Stimulated activated CD4-positive, alpha-beta T cell treated with anti-CD3 and anti-CD28 coated beads, Interleukin-1b, Interleukin-23, amount 100 ng/mL, for 1 hour (primary cell): ENCODE results near the gene IRAK2.
"Not testable (repeated sequence)": the region's sequence is repeated elsewhere in the genome, so short reads cannot be mapped to it uniquely, and the experiment has no call there.

Experiments
- DNase-seq, 2 donors: peaks; one replicate each; pipeline ENCODE4 v3.0.0-alpha.2; 2020; ENCODE audit warnings: low read depth in 2 of 2

IRAK2 gene

DNA sequence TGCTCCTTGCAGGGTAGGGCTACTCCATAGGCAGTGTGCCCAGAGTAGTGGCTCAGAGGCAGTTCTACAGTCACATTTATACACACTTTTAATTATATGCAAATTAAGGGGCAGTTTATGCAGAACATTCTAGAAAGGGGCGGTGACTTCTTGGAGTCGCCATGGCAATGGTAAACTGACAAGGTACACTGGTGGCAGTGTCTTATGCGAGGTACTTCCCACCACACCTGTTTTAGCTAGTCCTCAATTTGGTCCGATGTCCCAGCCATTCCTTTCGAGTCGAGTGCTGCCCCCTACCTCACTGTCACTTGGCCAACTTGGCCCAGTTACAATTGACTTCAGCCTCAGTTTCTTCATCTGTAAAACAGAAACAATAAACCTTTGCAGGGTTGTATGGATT, 3.8 kb upstream of the IRAK2 start:
- no peak for DNase-seq

DNA sequence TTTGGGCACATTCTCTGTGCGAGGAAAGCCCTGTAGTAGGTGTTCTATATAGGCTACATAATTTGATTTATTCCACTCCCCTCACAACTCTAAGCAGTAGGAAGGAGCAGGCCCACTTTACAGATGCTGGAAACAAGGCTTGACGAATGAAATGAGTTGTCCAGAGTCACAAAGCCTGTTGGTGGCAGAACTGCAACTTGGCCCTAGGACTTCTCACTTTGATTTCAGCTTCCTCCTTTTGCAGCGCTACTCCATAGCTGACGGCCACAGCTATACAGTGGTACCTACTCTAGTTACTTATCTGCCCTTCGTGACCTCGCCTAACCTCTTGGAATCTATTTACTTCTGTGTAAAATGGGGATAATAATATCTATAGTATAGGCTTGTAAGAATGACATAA, 2.5 kb upstream of the IRAK2 start:
- no peak for DNase-seq

DNA sequence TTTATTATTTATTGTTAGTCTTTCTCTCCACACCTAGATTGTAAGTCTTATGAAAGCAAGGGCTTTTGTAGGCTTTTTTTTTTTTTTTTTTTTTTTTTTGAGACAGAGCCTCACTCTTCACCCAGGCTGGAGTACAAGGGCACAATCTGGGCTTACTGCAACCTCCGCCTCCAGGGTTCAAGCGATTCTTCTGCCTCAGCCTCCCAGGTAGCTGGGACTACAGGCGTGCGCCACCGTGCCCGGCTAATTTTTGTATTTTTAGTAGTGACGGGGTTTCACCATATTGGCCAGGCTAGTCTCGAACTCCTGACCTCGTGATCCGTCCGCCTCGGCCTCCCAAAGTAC, 546 bp upstream of the IRAK2 start:
- DNase-seq = not testable (repeated sequence)

DNA sequence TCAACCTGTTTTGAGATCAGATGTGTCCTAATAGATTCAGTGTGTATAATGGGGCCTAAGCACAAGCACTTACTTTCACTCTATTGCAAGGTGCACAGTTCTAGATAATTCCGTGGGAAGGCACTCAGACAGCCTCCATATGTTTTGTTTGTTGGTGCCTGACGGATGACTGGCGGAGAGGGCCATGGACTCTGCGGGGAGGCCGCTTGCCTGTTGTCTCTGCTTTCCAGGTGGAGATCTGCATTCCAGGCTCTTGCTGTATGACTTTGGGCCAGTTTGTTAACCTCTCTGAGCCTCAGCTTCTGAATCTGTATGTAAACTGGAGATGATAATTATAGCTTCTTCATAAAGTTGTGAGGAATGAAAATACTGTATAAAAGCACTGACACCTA, 1.5 kb downstream of the IRAK2 start:
- DNase-seq = no peak

DNA sequence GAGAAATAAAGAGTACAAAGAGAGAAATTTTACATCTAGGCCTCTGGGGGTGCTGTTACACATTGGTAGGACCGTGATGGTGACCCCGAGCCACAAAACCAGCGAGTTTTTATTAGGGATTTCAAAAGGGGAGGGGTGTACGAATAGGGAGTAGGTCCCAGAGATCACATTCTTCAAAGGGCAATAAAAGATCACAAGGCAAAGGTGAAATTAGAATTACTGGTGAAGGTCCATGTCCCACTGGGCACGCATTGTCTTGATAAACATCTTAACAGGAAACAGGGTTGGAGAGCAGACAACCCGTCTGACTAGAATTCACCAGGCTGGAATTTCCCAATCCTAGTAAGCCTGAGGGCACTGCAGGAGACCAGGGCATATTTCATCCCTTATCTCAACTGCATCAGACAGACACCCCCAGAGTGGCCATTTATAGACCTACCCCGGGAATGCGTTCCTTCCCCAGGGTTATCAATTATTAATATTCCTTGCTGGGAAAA, 4.3 kb downstream of the IRAK2 start:
- DNase-seq = no peak

DNA sequence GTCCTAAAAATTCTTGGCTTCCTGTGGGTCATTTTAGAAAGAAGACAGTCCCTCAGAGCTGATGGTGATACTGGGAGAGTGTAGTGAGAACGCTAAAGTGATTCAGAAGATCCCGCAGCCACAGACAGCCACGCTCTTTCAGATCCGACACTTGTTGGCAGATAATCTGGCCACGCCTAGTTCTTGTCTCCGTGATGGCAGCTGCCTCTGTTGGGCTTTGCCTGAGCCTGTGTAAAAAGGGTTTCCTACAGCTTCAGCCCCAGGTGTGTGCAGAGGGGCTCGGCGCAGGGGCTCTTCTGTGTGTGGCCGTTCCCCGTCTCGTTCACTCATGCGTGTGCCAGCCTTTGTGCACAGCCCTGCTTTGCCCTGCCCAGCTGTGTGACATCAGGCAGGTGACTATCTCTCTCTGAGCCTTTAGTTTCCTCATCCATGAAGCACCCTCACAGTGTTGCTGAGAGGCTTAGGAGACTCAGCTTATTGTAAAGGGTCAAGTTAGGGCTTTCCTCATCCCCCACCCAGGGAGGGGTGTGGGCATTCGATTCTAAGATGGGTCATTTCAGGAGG, 6.3 kb downstream of the IRAK2 start:
- DNase-seq = no peak

DNA sequence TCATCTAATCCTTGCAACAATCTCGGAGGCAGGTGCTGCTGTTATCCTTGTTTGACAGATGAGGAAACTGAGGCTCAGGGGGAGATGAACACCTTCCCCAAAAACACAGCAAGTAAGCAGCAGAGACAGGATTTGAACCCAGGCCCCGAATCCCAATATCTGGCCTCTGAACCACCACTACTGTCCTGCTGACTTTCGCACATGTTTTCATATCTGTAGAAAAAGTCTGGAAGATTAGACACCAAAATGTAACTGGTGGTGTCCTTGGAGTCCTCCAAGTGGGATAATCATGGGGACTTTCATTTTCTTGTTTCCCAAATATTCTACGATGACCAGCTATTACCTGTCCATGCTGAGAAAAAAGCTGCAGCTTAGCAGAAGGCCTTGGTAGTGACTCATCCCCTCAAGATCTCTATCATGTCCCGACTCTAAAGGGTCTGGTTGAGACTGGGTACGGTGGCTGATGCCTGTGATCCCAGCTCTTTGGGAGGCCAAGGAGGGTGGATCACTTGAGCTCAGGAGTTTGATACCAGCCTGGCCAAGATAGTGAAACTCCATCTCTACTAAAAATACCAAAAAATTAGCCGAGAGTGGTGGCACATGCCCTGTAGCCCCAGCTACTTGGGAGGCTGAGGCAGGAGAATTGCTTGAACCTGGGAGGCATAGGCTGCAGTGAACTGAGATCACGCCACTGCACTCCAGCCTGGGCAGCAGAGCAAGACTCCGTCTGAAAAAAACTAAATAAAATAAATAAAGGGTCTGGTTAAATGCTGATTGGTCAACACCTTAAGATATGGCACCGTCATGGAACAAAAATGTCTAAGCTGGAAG, 8.6 kb downstream of the IRAK2 start:
- no peak for DNase-seq

DNA sequence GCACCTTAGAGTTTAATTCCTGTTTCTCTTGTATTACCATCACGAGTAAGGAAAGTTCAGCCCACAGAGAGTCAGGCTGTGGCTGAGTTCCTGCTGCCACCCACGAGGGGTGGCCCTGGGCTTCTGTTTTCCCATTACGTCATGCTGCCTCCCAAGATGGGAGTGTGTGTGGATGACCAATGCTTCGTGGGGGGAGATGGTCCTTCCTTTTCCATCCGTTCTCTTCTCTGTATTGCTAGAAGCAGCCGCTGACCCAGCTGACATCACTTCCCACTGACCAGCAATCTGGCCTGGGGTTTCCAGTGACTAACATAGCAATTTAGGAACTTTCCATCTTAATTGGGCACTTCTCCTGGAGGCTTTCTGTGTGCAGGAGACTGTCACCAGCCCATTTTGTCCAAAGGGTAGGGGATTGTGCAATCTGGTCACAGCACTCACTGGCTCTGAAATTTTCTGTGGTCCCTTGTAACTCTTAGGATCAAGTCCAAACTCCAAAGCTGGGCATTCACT, 9.3 kb downstream of the IRAK2 start:
- DNase-seq = no peak

DNA sequence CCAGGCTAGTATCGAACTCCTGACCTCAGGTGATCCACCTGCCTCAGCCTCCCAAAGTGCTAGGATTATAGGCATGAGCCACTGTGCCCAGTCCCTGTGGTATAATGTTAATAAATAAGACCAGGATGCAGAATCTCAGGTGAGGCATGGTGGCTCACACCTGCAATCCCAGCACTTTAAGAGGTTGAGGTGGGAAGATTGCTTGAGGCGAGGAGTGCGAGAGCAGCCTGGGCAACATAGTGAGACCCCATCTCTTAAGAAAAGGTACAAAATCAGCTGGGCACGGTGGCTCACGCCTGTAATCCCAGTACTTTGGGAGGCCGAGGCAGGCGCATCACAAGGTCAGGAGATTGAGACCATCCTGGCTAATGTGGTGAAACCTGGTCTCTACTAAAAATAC, 10.6 kb downstream of the IRAK2 start:
- not testable (repeated sequence) for DNase-seq

DNA sequence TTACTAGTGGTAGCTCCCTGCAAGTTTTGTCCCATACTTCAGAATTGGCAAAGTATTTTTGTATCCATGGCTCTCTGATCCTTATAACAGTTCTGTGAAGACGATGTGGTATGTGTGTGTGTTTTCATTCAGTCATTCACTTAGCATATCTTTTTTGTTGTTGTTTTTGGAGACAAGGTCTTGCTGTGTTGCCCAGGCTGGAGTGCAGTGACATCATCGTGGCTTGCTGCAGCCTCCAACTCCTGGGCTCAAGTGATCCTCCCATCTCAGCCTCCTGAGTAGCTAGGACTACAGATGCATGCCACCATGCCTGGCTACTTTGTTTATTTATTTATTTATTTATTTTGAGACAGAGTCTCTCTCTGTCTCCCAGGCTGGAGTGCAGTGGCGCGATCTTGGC, 11.4 kb downstream of the IRAK2 start:
- not testable (repeated sequence) for DNase-seq

DNA sequence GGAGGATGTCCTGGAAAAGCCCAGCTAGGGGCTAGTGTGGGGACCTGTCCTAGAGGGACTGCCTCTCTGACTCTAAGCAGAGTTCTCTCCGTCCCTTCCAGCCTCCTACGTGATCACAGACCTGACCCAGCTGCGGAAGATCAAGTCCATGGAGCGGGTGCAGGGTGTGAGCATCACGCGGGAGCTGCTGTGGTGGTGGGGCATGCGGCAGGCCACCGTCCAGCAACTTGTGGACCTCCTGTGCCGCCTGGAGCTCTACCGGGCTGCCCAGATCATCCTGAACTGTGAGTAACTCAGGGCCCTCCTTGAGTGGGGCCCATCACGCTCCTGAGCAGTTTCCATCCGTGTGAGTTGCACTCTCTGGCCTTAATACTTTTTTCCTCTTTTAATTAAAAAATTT, 13.0 kb downstream of the IRAK2 start:
- DNase-seq = no peak

DNA sequence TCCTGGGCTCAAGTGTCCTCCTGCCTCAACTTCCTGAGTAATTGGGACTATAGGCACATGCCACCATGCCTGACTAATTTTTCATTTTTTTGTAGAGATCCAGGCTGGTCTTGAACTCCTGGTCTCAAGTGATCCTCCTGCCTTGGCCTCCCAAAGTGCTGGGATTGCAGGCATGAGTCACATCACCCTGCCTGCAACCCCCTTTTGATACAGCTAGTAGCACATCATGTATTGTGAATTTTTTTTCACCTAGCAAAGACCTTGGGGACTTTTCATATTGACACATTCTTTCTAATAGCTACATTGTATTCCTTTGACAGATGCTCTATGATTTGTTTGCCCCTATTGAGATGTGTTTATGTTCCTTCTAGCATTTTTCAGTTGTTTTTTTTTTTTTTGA, 14.2 kb downstream of the IRAK2 start:
- no peak for DNase-seq

DNA sequence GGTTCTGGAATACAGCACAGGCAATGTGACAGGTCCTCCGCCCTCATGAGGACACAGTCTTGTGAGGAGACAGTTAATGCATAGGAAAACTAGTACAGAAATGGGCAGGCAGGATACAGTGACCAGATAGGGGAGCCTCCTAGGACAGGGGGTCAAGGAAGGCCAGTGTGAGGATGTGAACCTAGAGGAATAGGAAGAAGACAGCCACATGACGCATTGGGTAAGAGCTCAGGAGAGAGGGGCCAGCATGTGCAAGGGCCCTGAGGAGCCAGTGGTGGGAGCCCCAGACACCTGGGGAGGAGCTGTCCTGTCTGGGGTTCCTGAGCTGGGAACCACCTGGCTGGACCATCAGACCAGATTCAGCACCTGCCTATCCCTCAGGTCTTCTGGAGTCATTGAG, 15.6 kb downstream of the IRAK2 start:
- DNase-seq = no peak

DNA sequence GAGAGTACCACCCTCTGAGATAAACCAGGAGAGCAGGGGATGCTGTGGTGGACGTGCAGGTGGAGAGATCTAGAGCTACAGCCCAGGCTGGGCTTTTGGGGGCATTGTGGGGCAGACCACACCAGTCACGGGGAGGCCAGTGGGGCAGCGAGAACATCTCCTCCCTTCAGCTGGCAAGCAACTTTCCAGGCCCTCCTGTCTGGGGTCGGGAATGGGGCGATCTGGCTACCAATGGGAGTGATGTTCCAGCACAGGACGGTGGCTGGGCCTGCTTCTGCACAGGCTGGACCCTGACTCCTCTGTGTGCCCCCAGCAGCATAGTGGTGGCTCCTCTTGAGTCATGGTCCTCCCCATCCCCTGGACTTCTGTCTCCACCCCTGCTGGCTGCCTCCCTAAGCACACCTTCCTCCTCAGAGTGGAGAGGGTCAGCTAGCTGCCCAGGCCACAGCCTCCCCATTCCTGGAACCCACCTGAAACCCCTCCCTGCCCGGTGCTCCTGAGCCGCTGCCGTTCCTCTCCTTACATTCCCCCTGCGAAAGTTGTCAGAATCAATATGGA, 16.1 kb downstream of the IRAK2 start:
- no peak for DNase-seq

DNA sequence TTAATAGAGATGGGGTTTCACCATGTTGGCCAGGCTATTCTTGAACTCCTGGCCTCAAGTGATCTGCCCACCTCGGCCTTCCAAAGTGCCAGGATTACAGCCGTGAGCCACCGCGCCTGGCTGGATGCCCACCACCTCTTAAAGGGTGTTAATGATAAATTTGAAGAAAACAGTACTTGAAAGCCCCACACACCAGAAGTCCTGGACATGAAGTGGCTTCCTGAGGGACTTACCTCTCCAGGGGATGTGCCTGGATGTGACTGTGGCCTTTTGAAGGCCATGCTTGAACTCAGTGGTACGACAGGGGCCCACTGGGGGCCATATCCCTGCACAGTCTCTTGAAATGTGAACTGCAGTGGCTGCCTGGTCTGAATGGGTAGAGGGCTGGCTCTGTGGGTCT, 18.2 kb downstream of the IRAK2 start:
- DNase-seq = no peak

DNA sequence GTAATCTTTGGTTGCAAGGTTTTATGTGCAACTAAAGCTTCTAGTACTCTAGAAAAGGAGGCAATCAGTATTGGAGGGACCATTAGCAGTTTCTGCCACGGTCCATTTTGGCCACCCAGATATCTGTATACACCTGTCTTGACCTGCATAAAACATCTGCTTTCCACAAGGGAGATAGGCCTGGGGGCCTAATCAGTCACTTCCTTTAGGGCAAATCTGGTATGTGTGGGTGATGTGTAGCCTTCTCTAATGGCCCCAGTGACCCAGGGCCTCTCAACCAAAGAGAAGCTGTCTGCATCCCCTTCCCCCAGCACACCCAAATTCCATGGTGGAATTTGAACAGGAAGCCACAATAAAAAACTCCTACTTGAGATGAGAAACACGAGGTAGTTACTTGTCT, 19.5 kb downstream of the IRAK2 start:
- no peak for DNase-seq

DNA sequence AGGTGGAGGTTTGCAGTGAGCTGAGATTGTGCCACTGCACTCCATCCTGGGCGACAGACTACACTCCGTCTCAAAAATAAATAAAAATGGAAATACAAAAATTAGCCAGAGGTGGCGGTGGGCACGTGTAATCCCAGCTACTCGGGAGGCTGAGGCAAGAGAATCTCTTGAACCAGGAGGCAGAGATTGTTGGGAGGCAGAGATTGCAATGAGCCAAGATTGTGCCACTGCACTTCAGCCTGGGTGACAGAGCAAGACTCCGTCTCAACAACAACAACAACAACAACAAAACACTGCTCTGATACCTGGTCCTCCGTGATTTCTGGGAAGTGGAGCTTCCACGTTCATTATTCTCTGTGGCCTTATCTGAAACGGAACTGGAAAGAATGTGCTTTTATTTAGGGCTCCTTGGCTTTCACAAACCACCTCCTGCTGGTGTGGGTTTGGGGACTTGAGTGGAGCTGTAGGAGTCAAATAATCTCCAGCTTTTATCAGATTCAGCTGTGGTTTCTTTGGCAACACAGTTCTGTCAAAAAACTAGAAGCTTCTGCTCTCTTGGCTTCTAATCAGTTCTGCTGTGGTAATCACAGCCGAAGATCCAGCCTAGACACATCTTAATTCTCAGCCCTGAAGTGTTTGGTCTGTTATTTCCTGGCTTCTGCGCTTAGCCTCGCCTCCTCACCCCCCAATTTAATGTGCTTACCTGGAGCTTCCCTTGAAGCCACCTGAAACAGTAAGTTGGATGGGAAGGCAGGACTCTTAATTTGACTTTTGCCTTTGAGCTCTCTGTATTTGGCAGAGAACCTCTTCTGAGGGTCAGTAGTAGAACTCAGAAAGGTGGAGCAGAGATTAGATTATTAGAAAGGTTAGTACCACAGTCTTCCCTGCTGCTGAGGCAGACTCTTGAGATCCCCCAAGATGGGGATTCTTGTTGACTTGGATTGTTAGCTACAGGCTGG, 21.4 kb downstream of the IRAK2 start:
- no peak for DNase-seq

DNA sequence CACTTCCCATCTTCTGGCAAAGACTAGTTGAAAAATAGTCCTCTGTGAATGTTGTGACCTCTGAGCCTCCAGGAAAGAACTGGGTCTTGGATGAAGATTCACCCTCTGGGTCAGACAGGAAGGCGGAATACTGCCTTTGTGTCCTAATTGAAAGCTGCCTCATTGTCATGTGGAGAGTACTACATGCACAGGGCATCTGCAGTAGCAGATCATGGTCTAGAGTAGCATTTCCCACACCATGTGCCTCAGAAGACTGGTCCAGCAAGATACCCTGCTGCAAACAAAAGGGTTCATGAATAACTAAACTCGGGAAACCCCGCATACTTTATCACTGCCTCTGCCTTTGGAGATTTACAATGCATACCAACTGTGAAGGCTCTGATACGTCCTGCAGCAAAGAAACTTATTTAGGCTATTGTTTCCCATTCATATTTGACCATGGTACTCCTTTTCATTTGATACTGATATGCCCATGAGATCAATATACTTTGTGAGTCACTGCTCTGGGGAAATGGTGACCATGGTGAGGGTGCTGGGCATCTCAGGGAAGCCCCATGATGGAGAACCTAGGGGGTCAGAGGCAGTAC, 22.7 kb downstream of the IRAK2 start:
- no peak for DNase-seq

DNA sequence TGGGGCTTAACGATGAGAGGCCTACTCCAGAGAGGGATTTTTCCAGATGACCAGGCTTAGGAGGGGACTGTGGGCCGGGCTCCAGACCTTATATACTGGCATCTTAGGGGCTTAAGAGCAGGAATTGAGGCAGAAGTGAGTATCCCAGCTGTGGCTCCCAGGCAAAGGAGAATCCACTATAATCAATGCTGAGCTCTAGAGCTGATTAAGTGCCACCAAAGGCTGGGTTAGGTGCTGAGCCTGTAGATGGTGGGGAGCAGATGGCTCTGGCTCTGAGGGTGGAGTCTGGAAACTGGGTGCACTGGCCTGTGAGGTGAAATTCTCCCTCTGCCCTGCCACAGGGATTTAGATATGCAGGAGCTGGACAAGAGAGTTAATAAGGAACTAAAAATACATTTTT, 23.2 kb downstream of the IRAK2 start:
- no peak for DNase-seq

DNA sequence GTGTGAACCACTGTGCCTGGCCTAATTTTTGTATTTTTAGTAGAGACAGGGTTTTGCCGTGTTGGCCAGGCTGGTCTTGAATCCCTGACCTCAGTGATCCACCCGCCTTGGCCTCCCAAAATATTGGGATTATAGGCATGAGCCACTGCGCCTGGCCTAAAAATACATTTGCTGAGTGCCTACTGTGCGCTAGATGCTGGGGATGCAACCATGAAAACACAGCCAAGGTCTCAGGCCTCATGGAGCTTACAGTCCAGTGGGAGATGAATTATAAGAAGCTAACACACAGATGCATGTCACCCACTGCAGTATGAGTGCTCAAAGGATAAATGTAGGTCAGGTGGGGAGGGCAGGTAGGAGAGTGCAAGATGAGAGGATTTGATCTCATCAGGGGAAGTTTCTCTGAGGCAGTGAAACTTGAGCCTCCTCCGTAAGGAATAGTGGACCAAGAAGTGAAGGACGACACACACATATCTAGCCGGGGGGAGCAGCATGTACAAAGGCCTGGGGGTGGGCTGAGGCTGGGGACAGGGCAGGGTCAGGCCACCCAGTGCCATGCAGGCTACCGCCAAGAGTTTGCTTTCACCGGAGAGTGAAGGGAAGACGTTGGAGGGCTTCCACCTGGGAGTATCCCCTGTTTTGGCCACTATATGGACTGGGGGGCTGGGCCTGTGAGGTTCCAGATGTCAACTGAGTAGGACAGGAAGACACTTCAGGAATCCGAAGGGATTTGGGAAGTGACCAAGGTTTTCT, 24.3 kb downstream of the IRAK2 start:
- DNase-seq = no peak
